CD14-positive monocyte (primary cell): ENCODE data around the gene BAZ1A. TPM values are rescaled to one million over a fixed set of nuclear protein-coding genes. Genes with fewer than 3 reads are reported as not detected.

Source experiments
- DNase-seq, 3 donors: peaks; one replicate each; pipeline ENCODE4 v3.0.0-alpha.2; 2011 to 2022
- H2AFZ ChIP-seq: 2 replicates; pipeline ENCODE4 v1.6.0; 2012; ENCODE audit warnings: mild to moderate bottlenecking, low read depth, low read length, inconsistent platforms; ENCODE audit not compliant: insufficient read depth, poor library complexity, severe bottlenecking
- H3K27ac ChIP-seq, 2 donors: 1 replicate in 1 of 2; 2 replicates in 1 of 2; pipeline ENCODE4 v1.5.1; 2012 to 2013; ENCODE audit warnings: low read length in 2 of 2, control low read depth in 1 of 2, inconsistent platforms in 1 of 2, low read depth in 1 of 2, mild to moderate bottlenecking in 1 of 2
- H3K27me3 ChIP-seq, 2 donors: one replicate each; pipeline versions ENCODE4 v1.6.0 to v1.6.1; 2011 to 2013; ENCODE audit warnings: low read length in 2 of 2; ENCODE audit not compliant: control insufficient read depth in 2 of 2, insufficient read depth in 2 of 2
- H3K36me3 ChIP-seq, 2 donors: replicated peaks in 1 of 2; 1 replicate in 1 of 2; 2 replicates in 1 of 2; pipeline versions ENCODE4 v1.5.1 to v1.6.1; 2012 to 2013; ENCODE audit warnings: low read length in 2 of 2, control low read depth in 1 of 2, inconsistent platforms in 1 of 2, mild to moderate bottlenecking in 1 of 2; ENCODE audit not compliant: insufficient read depth in 2 of 2, control insufficient read depth in 1 of 2
- H3K4me1 ChIP-seq, 2 donors: 1 replicate in 1 of 2; 2 replicates in 1 of 2; pipeline versions ENCODE4 v1.5.1 to v1.6.1; 2012 to 2013; ENCODE audit warnings: low read length in 2 of 2, control low read depth in 1 of 2, inconsistent platforms in 1 of 2, mild to moderate bottlenecking in 1 of 2, moderate library complexity in 1 of 2; ENCODE audit not compliant: insufficient read depth in 2 of 2, control insufficient read depth in 1 of 2
- H3K4me2 ChIP-seq: replicated peaks from 2 replicates; pipeline ENCODE3; 2012; ENCODE audit warnings: low read length, moderate library complexity, mild to moderate bottlenecking; ENCODE audit not compliant: poor library complexity, severe bottlenecking; ENCODE audit errors: extremely low read depth
- H3K4me3 ChIP-seq, 3 experiments: fragments of 200-600 bp in 1 of 3; sonication (generic) in 1 of 3; replicated peaks in 1 of 3; 1 replicate in 2 of 3; 2 replicates in 1 of 3; pipeline ENCODE4 v1.5.1; 2011 to 2013; ENCODE audit warnings: low read length in 3 of 3, mild to moderate bottlenecking in 3 of 3, control low read depth in 2 of 3, low read depth in 2 of 3, inconsistent platforms in 1 of 3, moderate library complexity in 1 of 3
- H3K79me2 ChIP-seq: 2 replicates; pipeline ENCODE4 v1.6.0; 2012; ENCODE audit warnings: mild to moderate bottlenecking, control low read depth, inconsistent platforms, low read length, moderate library complexity; ENCODE audit not compliant: insufficient read depth
- H3K9ac ChIP-seq: 2 replicates; pipeline ENCODE4 v1.6.0; 2017; ENCODE audit warnings: low read length, mild to moderate bottlenecking; ENCODE audit not compliant: insufficient read depth, poor library complexity, severe bottlenecking
- H3K9me3 ChIP-seq, 2 donors: replicated peaks in 1 of 2; 1 replicate in 1 of 2; 2 replicates in 1 of 2; pipeline versions ENCODE4 v1.5.1 to v1.6.1; 2012 to 2013; ENCODE audit warnings: low read length in 2 of 2, control low read depth in 1 of 2; ENCODE audit not compliant: control insufficient read depth in 1 of 2, insufficient read depth in 1 of 2
- H4K20me1 ChIP-seq: 2 replicates; pipeline ENCODE4 v1.6.0; 2012; ENCODE audit warnings: mild to moderate bottlenecking, low read length, control low read depth, moderate library complexity; ENCODE audit not compliant: insufficient read depth
- H3K27ac Mint-ChIP-seq, 7 donors: one replicate each; pipeline ENCODE4 v1.8.0; 2020; ENCODE audit warnings: mild to moderate bottlenecking in 7 of 7, mixed read lengths in 7 of 7, moderate library complexity in 6 of 7, inconsistent platforms in 2 of 7
- H3K27me3 Mint-ChIP-seq, 3 donors: one replicate each; pipeline ENCODE4 v1.8.0; 2021 to 2022; ENCODE audit warnings: low read depth in 3 of 3, mild to moderate bottlenecking in 3 of 3, mixed read lengths in 3 of 3, moderate library complexity in 3 of 3, inconsistent platforms in 1 of 3
- H3K36me3 Mint-ChIP-seq, 2 donors: one replicate each; pipeline ENCODE4 v1.8.0; 2020; ENCODE audit warnings: mixed read lengths in 2 of 2, inconsistent platforms in 1 of 2, mild to moderate bottlenecking in 1 of 2
- H3K4me1 Mint-ChIP-seq: one replicate; pipeline ENCODE4 v1.8.0; 2020; ENCODE audit warnings: mild to moderate bottlenecking, mixed read lengths
- H3K4me3 Mint-ChIP-seq, 2 donors: one replicate each; pipeline ENCODE4 v1.8.0; 2020; ENCODE audit warnings: mild to moderate bottlenecking in 2 of 2, mixed read lengths in 2 of 2, moderate library complexity in 1 of 2
- H3K9me3 Mint-ChIP-seq, 7 donors: one replicate each; pipeline ENCODE4 v1.8.0; 2020 to 2022; ENCODE audit warnings: mixed read lengths in 7 of 7, mild to moderate bottlenecking in 6 of 7, moderate library complexity in 6 of 7, inconsistent platforms in 2 of 7
- CTCF ChIP-seq: fragments of 200-600 bp; IDR thresholded peaks from one replicate; pipeline ENCODE4 v1.8.0; 2022; ENCODE audit warnings: antibody characterized with exemption, mild to moderate bottlenecking
- WGBS: methylation state at CpG from one replicate; pipeline ENCODE4 v1.1.5; 2013; ENCODE audit warnings: missing lambda C conversion rate; ENCODE audit not compliant: insufficient coverage; 5-methylcytosine and 5-hydroxymethylcytosine counted together
- intact Hi-C, 2 donors: fragments of 100-400 bp; cut with micrococcal nuclease; formaldehyde crosslinking; loops; one replicate each; pipeline versions ENCODE4 v1.15.0 to v1.15.1; 2023
- polyA plus RNA-seq, 3 donors: library from polyadenylated mRNA; depleted of rRNA in 1 of 3; unstranded in 2 of 3; stranded (reverse) in 1 of 3; fragments of 300-500 nt in 2 of 3; fragments of >200 nt in 1 of 3; fragmentation: Illumina TruSeq in 2 of 3; gene quantifications; 1 replicate in 2 of 3; 2 replicates in 1 of 3; pipeline ENCODE4 v1.2.3, GENCODE V29; 2012 to 2021

Gene BAZ1A
- polyA plus RNA-seq, 3 donors: 7.3 to 25.5 (median 12.7) TPM

DNA sequence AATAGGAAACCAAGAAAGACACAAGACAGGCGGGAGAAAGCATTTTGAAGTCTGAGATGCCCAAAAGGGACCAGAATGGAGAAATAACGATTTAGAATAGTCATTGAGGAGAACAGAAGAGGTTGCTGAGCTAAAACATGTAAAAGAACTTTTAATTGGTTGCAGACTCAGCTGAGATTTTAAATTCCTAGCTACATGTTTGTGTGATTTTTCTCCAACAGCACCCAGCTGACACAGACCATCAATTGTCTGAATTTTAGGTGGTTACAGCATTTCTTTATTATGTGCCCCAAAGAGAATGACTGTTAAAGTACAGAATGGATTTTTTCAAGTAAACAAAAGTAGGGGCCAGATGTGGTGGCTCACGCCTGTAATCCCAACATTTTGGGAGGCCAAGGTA is 50.3 kb downstream of the BAZ1A start:
- intact Hi-C loops: loop anchor here in 1 of 2 donors (5.0 kb wide), 1 partner anchor 157 kb away; the partner anchor contains the start of gene SRP54
- H3K9me3 ChIP-seq: no peaks in the 10 kb centered on the region
- no peak overlapping the region for H3K9ac ChIP-seq
- H3K27ac Mint-ChIP-seq: peak overlapping the region in 3 of 7 donors; percentile 9 to 73 (median 23)
- TF ChIP-seq CTCF: no peak
- H2AFZ ChIP-seq: no peak overlapping the region
- DNase-seq: no peak
- no peaks in the 10 kb centered on the region for H3K27me3 Mint-ChIP-seq
- H3K4me1 ChIP-seq: no peaks in the 10 kb centered on the region
- peaks cover 39 to 85% of the 10 kb centered on the region in 2 donors for H3K36me3 ChIP-seq
- H4K20me1 ChIP-seq: peaks cover 92% of the 10 kb centered on the region
- no peaks in the 10 kb centered on the region for H3K27me3 ChIP-seq
- no peak overlapping the region for H3K4me3 ChIP-seq
- H3K9me3 Mint-ChIP-seq: peaks cover 0 to 2% (median 0%) of the 10 kb centered on the region in 7 donors
- H3K36me3 Mint-ChIP-seq: peaks cover 54 to 86% of the 10 kb centered on the region in 2 donors
- no peak overlapping the region for H3K4me2 ChIP-seq
- H3K4me1 Mint-ChIP-seq: peaks cover 7% of the 10 kb centered on the region
- peaks cover 100% of the 10 kb centered on the region for H3K79me2 ChIP-seq
- WGBS: 100% methylated on average over 2 of the region's 3 CpGs
- H3K4me3 Mint-ChIP-seq: no peak overlapping the region
- peak overlapping the region in 1 of 2 donors; percentile 47 for H3K27ac ChIP-seq

- Mint-ChIP-seq H3K27ac (peak overlapping the region in 3 of 7 donors; percentile 9 to 73 (median 23)), H3K36me3 (peaks cover 53 to 82% of the 10 kb centered on the region in 2 donors), H3K4me1 (peaks cover 4% of the 10 kb centered on the region), H3K9me3 (peaks cover 0 to 2% (median 0%) of the 10 kb centered on the region in 7 donors), H3K27me3 (no peaks in the 10 kb centered on the region), H3K4me3 (no peak overlapping the region)
- intact Hi-C loops: loop anchor here in 1 of 2 donors (5.0 kb wide), 1 partner anchor 158 kb away; the partner anchor contains the start of gene SRP54
- no peak for TF ChIP-seq CTCF
- WGBS: 100% methylated on average over 1 of the region's 1 CpG
- H4K20me1 ChIP-seq: peaks cover 92% of the 10 kb centered on the region
- no peak overlapping the region for H3K4me2 ChIP-seq
- H3K36me3 ChIP-seq: peaks cover 39 to 90% of the 10 kb centered on the region in 2 donors
- H3K27ac ChIP-seq: peak overlapping the region in 1 of 2 donors; percentile 47
- no peaks in the 10 kb centered on the region for H3K4me1 ChIP-seq
- no peak for DNase-seq
- no peaks in the 10 kb centered on the region for H3K9me3 ChIP-seq
- no peaks in the 10 kb centered on the region for H3K27me3 ChIP-seq
- H3K79me2 ChIP-seq: peaks cover 100% of the 10 kb centered on the region
- H3K4me3 ChIP-seq: no peak overlapping the region
- no peak overlapping the region for H3K9ac ChIP-seq
- H2AFZ ChIP-seq: no peak overlapping the region
Measured at GRCh38 chr14:34824256-34824655, 50.9 kb downstream of the BAZ1A start.
